ENCODE data around the gene ZNF280C. TPM values are rescaled to one million over a fixed set of nuclear protein-coding genes. Genes with fewer than 3 reads are reported as not detected.
A peak's percentile ranks its signal among the peaks of the same experiment; 100 is the strongest.
"Not testable (repeated sequence)": the region's sequence is repeated elsewhere in the genome, so short reads cannot be mapped to it uniquely, and the experiment has no call there.

Gene ZNF280C
- total and polyA plus RNA-seq, 2 donors from 2014 or later: 0.60 to 5.0 TPM

- DNase-seq; H3K27me3 ChIP-seq (ENCODE audit: control insufficient read depth, insufficient read depth, low read length); H3K9ac ChIP-seq (ENCODE audit: low read length in 3 of 3); H3K4me3 ChIP-seq (ENCODE audit: low read length in 3 of 3); FAIRE-seq; H3K4me1 ChIP-seq (ENCODE audit: control insufficient read depth in 2 of 3, insufficient read depth in 2 of 3, low read depth in 1 of 3, low read length in 3 of 3); H3K9me3 ChIP-seq (ENCODE audit: control insufficient read depth in 2 of 3, insufficient read depth in 1 of 3, low read length in 3 of 3); H3K36me3 ChIP-seq (ENCODE audit: control insufficient read depth in 2 of 3, insufficient read depth in 3 of 3, low read length in 3 of 3); intact Hi-C loops (cut with DNase I); H3K27ac ChIP-seq (ENCODE audit: low read depth in 2 of 2, low read length in 2 of 2): not testable (repeated sequence)
These were observed 692 bp upstream of the ZNF280C start for GRCh38 chrX:130269391-130269790.

- Histone ChIP-seq H3K36me3 (ENCODE audit: control insufficient read depth in 2 of 3, insufficient read depth in 3 of 3, low read length in 3 of 3) (no peaks in the 10 kb centered on the region), H3K4me3 (ENCODE audit: low read length in 3 of 3) (peak overlapping the region; percentile 65 to 81 (median 79)), H3K27ac (ENCODE audit: low read depth in 2 of 2, low read length in 2 of 2) (peak overlapping the region in 1 of 2 donors; percentile 37), H3K9me3 (ENCODE audit: control insufficient read depth in 2 of 3, insufficient read depth in 1 of 3, low read length in 3 of 3) (no peaks in the 10 kb centered on the region), H3K4me1 (ENCODE audit: control insufficient read depth in 2 of 3, insufficient read depth in 2 of 3, low read depth in 1 of 3, low read length in 3 of 3) (no peaks in the 10 kb centered on the region), H3K27me3 (ENCODE audit: control insufficient read depth, insufficient read depth, low read length) (no peaks in the 10 kb centered on the region), H3K9ac (ENCODE audit: low read length in 3 of 3) (peak overlapping the region; percentile 65 to 67 (median 65))
- FAIRE-seq: no peak
- DNase-seq: peak in 2 of 5 donors; percentile 10 to 58
- intact Hi-C loops (cut with DNase I): no loop called here
- TF ChIP-seq CTCF (IDR thresholded peaks at IDR 0.05; ENCODE audit: borderline replicate concordance, extremely low read depth, insufficient read depth): no peak
These were observed 697 bp downstream of the ZNF280C start for GRCh38 chrX:130267956-130268448.

GRCh38 chrX:130264573-130264972 lies 4.1 kb downstream of the ZNF280C start:
- TF ChIP-seq CTCF (IDR thresholded peaks at IDR 0.05; ENCODE audit: borderline replicate concordance, extremely low read depth, insufficient read depth): no peak
- no peak overlapping the region for H3K27ac ChIP-seq (ENCODE audit: low read depth in 2 of 2, low read length in 2 of 2)

GRCh38 chrX:130263016-130263415 lies 5.7 kb downstream of the ZNF280C start:
- Histone ChIP-seq H3K27me3 (ENCODE audit: control insufficient read depth, insufficient read depth, low read length) (no peaks in the 10 kb centered on the region), H3K27ac (ENCODE audit: low read depth in 2 of 2, low read length in 2 of 2) (no peak overlapping the region), H3K9ac (ENCODE audit: low read length in 3 of 3) (no peak overlapping the region), H3K4me3 (ENCODE audit: low read length in 3 of 3) (no peak overlapping the region), H3K36me3 (ENCODE audit: control insufficient read depth in 2 of 3, insufficient read depth in 3 of 3, low read length in 3 of 3) (no peaks in the 10 kb centered on the region), H3K4me1 (ENCODE audit: control insufficient read depth in 2 of 3, insufficient read depth in 2 of 3, low read depth in 1 of 3, low read length in 3 of 3) (no peaks in the 10 kb centered on the region), H3K9me3 (ENCODE audit: control insufficient read depth in 2 of 3, insufficient read depth in 1 of 3, low read length in 3 of 3) (no peaks in the 10 kb centered on the region)
- DNase-seq (no peak), FAIRE-seq (no peak)
- intact Hi-C loops (cut with DNase I): no loop called here
- TF ChIP-seq CTCF (IDR thresholded peaks at IDR 0.05; ENCODE audit: borderline replicate concordance, extremely low read depth, insufficient read depth): no peak

More at GRCh38 chrX:130264573-130264972, 4.1 kb downstream of the ZNF280C start:
- Histone ChIP-seq H3K9ac (ENCODE audit: low read length in 3 of 3) (no peak overlapping the region), H3K36me3 (ENCODE audit: control insufficient read depth in 2 of 3, insufficient read depth in 3 of 3, low read length in 3 of 3) (no peaks in the 10 kb centered on the region), H3K4me3 (ENCODE audit: low read length in 3 of 3) (no peak overlapping the region), H3K9me3 (ENCODE audit: control insufficient read depth in 2 of 3, insufficient read depth in 1 of 3, low read length in 3 of 3) (no peaks in the 10 kb centered on the region), H3K27me3 (ENCODE audit: control insufficient read depth, insufficient read depth, low read length) (no peaks in the 10 kb centered on the region), H3K4me1 (ENCODE audit: control insufficient read depth in 2 of 3, insufficient read depth in 2 of 3, low read depth in 1 of 3, low read length in 3 of 3) (no peaks in the 10 kb centered on the region)
- FAIRE-seq: no peak
- DNase-seq: no peak
- intact Hi-C loops (cut with DNase I): no loop called here

Data from kidney (tissue), 14 donors.